ENCODE results near the gene GABPB2.

The GABPB2 gene

DNA sequence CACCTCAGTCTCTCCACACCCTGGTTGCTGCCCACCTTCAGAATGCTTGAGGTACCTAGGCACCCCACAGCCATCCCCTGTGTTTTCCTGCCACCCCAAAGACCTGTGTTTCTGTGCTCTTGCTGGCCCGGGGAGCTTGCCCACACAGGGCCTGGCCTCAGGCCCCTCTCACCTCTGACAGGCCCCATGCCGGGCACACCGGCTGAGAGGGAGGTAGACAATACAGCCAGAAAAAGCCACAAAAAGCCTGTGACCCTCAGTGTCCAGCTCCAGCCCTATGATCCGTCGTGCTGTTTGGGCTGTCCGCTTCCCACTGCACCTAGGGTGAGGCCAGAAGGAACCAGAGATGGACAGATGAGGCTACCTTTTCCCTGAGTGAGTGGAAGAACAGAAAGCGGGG lies 64.4 kb downstream of the GABPB2 start:
- DNase-seq = no peak

GRCh38 chr1:151135433-151136385 lies 65.1 kb downstream of the GABPB2 start:
- no peak for DNase-seq

GRCh38 chr1:151137789-151138188 lies 67.2 kb downstream of the GABPB2 start:
- no peak for DNase-seq

DNA sequence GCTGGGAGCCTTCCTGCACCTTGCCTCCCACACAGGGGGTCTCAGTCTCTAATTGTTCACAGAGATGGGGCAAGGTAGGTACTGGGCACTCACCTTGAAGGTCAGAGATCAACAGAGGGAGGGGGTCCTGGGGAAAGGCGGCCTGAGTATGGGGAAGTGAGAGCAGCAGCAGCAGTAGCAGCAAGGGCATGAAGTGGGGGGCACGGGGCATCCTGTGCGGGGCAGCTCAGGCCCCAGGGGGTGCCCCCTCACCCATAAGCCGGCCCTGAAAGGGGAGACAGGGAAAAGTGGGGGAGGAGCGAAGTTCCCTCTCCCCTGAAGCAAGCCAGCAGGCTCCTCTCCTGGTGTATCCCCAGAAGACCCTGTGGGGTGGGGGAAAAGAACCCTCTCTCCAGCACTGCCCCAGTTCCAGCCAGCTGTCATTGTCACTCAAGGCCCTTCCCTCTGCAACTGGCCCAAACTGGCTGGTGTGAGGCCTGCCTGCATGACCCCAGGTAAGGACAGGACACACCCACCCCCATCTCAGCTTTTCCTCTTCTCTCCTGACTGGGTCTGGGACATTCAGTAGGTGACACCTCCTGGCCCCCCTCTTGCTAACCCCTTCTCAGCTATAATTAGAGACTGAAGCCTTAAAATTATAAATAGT lies 72.0 kb downstream of the GABPB2 start:
- DNase-seq = no peak

DNA sequence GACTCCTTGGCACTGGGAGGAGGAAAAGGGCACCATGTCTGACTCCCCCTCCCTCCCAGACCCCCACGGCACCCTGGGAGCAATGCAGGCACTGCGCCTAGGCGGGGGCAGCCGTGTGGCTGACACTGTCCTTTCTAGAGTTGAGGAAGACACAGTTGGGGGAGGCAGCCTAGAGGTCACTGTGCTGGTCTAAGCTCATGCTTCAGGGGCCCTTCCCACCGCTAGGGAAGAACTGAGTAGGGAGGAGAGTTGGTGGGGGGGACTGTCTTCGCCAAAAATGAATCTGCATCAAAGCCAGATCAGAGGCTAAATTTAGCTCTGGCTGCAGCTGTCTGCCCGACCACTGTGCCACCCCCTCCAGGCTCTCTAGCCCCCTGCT lies 72.5 kb downstream of the GABPB2 start:
- no peak for DNase-seq

GRCh38 chr1:151143986-151144385 lies 73.4 kb downstream of the GABPB2 start:
- DNase-seq = no peak

GRCh38 chr1:151144474-151145303 lies 74.1 kb downstream of the GABPB2 start:
- DNase-seq = no peak

DNA sequence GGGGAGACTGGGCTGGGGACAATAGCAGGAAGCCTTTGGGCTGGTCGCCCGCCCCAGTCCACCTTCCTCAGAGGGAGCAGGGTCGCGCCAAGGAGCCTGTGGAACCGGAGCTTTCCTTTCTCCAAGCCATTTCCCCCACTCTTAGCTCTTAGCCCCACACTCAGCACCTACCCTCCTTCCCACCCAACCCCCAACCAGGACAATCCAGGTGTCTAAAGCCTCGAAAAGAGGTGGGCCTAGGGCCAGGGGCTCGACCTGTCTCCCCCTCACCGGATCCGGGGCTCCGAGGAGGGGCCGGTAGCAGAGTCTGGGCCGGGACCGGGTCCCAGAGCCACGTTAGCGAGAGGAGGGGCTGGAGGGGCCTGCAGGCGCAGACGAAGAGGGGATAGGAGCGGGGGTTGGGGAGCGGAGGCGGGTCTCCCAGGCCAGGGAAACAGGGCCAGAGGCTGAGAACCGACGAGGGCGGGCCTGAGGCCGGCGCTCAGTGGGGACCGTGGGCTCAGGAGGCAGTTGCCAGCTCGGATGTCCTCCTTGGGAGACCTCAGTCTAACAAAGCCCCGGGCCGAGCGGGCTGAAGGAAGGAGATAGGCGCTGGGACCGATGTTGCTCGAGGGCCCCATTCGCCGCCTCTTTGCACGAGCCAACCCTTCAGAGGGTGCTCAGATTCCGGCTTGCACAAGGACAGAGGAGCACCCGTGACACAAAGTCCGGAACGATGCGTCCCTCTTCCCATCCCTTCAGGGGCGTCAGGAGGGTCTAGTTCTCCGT lies 74.9 kb downstream of the GABPB2 start:
- no peak for DNase-seq

- DNase-seq = no peak
Observed at GRCh38 chr1:151146072-151146411, 75.5 kb downstream of the GABPB2 start.

DNA sequence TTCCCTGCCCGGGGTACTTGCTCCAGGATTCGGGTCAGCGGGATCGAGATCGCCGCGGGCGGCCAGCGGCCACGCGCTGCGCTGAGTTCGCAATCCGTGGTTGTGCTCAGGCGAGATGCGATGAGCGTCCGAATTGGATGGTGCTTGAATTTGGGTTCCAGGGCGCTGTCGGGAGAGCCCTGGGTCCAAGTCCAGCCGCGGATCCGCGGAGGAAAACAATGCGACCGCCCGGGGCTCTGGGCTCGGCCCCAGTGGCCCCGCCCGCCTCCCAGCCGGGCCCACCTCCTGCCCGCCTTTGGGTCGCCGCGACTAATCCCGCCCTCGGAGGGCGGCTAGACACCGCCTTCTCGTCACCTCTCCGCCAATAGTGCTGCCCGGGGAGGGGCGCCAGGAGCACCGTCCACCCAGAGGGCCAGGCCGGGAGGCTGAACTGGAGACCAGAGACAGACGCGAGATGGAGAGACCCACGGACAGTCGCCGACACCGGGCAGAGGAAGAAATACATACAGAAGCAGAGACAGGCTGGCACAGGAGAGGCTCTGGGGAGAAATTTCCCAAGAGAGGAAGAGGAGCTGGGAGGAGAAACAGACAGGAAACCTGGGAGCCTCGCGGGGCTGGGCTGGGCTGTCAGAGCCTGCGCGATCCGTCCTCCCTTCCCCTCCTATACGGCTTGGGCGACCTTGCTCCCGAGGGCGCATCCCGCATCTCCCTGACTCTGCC lies 76.0 kb downstream of the GABPB2 start, which contains the start of gene SEMA6C:
Gene SEMA6C, minus strand, starts transcription at position 220 of the 720 bp plus-strand sequence. CDS start 4,010 bp downstream, outside the sequence.
- peak; percentile 74 to 85 for DNase-seq

DNA sequence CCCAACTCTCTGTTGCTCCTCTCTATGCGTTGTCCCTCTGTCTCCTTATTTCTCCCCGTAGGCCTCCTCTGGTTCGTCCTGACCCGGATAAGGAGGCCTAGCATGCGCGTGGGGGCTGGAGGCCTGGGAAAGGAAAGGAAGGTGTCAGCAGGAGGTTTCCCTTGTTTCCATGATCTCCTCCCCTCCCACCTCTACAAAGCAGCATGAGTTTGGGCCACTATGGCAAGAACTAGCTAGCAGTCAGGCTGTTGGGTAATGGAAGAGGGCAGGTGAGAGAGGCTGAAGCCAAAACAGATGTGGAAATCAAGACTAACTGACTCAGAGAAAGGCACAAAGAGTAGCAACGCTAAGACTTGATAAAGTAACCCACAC lies 76.6 kb downstream of the GABPB2 start:
- no peak for DNase-seq

GRCh38 chr1:151147665-151148064 lies 77.1 kb downstream of the GABPB2 start:
- DNase-seq = no peak

GRCh38 chr1:151156515-151156819 lies 85.9 kb downstream of the GABPB2 start, which contains the start of gene TNFAIP8L2:
TSS of gene TNFAIP8L2 (plus strand) at chr1:151156649. CDS start at chr1:151158698, 2,049 bp downstream.
- no peak for DNase-seq

DNA sequence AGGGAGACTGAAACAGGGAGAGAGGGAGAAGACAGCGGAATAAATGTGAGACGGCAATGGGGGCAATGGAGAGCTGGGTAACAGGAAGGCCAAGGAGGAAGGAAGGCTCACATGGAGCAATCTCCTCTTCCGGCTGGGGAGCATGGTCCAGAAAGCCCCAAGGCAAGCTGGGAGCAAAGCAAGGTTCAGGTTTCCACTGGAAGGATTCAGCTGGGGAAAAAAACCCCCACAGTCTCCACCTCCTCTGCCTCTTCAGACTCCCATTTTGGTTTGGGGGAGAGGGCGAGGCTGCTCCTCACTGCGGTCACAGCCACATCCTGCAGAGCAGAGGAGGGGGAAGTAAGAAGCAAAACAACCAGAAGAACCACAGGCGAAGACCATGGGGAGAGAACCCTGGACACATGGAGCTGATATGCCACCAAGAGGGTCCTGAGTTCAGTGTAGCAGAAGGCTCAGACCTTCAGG lies 86.5 kb downstream of the GABPB2 start:
- no peak for DNase-seq

DNA sequence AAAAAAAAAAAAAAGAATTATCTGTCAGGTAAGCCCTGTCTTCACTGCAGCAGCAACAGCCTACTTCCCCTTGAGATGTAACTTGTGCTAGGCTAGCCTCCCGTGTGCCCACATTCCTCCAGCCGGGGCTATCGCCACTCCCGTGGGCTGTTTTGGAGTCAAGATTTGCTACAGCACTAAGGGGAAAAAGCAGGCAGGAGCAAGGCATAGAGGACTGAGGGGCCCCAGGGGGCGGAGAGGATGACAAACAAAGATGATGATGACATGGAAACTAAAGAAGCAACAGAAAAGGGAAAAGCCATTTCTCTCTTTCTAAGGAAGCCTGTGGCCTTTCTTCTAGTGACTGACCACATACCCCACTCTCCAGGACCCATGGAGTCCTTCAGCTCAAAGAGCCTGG lies 87.8 kb downstream of the GABPB2 start:
- no peak for DNase-seq

DNA sequence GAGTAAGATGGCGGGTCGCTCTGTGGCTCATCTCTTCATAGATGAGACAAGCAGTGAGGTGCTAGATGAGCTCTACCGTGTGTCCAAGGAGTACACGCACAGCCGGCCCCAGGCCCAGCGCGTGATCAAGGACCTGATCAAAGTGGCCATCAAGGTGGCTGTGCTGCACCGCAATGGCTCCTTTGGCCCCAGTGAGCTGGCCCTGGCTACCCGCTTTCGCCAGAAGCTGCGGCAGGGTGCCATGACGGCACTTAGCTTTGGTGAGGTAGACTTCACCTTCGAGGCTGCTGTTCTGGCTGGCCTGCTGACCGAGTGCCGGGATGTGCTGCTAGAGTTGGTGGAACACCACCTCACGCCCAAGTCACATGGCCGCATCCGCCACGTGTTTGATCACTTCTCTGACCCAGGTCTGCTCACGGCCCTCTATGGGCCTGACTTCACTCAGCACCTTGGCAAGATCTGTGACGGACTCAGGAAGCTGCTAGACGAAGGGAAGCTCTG lies 88.2 kb downstream of the GABPB2 start:
- DNase-seq = no peak

DNA sequence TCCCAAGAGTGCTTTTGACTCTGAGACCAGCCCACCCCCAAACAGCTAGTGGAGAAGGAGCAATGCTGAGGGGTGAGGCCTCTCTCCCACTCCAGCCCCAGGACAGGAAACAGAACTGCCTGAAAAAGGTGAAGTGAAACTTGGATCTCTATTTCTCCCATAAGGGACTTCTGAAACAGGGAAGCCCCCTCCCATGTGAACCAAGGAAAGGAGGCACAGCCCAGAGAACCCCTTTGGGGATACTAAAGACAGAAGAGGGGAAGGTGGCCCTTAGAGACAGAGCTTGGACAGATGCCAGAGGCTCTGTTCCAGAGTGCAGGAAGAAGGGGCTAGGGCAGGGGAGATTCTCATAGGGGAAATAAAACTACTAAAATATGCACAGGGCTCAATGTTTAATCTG lies 88.8 kb downstream of the GABPB2 start:
- DNase-seq = no peak

DNA sequence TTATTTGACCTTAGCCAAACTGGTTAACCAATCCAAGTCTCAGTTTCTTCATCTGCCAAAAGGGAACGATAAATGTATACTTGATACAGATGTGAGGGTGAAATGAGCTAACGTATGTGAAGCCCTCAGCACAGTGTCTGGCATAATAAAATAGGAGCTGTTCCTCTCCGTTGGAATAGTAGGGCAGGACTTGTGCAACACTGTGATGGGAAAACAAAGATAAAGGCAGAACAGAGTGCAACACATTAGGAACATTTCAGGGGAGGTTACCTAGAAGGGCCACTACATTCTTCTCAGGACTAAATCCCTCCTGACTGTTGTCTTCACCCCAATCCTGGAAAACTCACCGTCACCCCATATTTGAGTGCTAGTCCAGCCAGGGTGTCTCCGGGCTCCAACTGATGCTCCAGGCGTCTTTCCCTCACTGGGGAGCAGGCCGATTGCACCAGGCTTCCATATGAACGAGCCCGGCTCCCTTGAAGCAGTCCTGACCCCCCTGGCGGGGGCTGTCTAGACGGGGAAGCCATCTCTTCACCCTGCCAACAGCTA lies 94.2 kb downstream of the GABPB2 start:
- DNase-seq = no peak

GRCh38 chr1:151165281-151165737 lies 94.7 kb downstream of the GABPB2 start:
- DNase-seq = no peak

DNA sequence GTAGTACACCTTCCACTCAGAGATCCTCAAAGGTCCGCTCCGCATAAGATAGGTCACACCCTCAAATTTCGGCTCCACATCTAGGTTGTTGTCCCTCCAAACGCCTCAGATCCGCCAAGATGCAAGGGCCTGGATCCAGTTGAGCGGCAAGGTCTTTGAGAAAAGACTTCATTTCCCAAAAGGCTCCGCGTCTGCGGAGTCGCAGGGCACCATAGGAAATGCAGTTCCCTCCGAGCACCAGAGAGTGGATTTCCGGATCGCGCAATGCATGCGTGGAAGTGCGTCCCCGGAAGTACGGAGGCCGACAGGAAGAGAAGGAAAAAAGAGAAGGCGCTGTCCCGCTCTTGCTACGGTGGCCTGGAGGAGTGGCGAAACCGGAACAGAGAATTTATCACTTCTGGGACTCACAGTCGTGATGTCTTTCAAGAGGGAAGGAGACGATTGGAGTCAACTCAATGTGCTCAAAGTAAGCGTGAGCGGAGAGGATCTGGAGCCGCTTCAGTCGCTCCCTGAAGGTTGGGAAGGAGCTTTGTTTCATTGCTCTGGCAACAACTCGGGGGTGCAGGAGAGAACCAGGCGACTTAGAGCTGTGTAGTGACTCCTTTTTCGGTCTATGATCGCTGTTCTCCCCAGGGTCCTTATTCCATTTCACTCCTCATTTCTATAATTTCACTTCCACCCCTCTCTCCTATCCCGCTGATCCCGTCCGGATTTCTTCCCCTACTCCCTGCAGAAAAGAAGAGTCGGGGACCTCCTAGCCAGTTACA lies 95.4 kb downstream of the GABPB2 start, which contains the start of the genes LYSMD1 and SCNM1:
Gene LYSMD1, minus strand, starts transcription at position 165 of the 767 bp plus-strand sequence. CDS start 644 bp downstream, outside the sequence.
Gene SCNM1, plus strand, starts transcription at position 407 of the 767 bp plus-strand sequence. Its CDS starts 9 bp downstream, at position 416.
- DNase-seq = peak; percentile 94 to 99

Measured in NCI-H1930 (cell line).